GM20000 (cell line): ENCODE measurements around the gene H1-8.

Source experiments
- DNase-seq: peaks from one replicate; pipeline ENCODE4 v3.0.0; 2012; ENCODE audit warnings: low spot score
- TF ChIP-seq, protein P1 (sequence below): IDR thresholded peaks from 2 replicates; pipeline ENCODE4 v1.5.1; 2012; ENCODE audit warnings: mild to moderate bottlenecking, control low read depth; ENCODE audit errors: extremely low read depth, missing control alignments

Gene H1-8

DNA sequence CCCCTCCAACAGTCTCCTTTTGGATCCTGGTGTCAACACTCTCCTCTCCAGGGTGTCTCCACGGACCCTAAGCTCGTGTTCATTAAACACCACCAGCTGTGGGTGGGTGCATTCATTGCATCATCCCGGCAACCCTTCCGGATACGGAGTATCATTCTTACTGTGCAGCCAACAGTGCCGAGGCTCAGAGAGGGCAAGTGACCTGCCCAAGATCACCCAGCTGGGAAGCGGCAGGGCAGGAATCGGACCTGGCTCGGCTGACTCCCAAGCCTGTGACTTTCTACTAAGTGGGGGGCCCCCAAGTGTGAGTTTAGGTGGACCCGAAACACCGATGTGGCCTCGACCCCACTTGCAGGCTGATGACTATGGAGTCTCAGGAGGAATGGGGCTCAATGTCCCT, 20.4 kb downstream of the H1-8 start:
- DNase-seq: no peak
- TF ChIP-seq, protein P1, sequence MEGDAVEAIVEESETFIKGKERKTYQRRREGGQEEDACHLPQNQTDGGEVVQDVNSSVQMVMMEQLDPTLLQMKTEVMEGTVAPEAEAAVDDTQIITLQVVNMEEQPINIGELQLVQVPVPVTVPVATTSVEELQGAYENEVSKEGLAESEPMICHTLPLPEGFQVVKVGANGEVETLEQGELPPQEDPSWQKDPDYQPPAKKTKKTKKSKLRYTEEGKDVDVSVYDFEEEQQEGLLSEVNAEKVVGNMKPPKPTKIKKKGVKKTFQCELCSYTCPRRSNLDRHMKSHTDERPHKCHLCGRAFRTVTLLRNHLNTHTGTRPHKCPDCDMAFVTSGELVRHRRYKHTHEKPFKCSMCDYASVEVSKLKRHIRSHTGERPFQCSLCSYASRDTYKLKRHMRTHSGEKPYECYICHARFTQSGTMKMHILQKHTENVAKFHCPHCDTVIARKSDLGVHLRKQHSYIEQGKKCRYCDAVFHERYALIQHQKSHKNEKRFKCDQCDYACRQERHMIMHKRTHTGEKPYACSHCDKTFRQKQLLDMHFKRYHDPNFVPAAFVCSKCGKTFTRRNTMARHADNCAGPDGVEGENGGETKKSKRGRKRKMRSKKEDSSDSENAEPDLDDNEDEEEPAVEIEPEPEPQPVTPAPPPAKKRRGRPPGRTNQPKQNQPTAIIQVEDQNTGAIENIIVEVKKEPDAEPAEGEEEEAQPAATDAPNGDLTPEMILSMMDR: no peak

DNA sequence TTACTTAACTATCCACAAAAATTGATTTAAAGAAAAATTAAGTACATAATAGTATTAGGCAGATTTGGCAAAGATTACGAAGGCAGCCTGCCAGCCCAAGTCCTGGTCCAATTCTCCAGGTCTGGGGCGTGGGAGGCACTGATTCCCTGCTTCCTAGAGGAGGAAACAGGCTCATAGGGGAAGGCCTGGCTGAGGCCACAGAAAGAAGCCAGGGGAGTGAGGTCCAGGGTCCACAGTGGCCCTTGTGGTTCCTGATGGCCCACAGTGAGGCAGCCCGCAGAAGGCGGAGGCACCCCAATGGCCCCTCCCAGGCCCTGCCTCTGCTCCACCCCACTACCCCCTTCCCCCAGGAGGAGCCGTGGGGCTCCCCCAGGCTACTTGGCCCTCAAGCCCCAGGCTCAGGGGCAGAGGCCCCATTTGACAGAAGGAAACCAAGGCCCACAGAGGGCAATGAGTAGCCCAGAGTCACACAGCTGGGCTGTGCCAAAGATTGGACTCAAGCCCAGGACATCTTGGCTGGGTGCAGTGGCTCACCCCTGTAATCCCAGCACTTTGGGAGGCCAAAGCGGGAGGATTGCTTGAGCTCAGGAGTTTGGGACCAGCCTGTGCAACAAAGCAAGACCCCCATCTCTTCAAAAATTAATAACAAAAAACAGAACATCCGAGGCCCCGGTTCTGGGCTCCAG, 21.0 kb downstream of the H1-8 start:
- TF ChIP-seq, protein P1: no peak
- DNase-seq: no peak

DNA sequence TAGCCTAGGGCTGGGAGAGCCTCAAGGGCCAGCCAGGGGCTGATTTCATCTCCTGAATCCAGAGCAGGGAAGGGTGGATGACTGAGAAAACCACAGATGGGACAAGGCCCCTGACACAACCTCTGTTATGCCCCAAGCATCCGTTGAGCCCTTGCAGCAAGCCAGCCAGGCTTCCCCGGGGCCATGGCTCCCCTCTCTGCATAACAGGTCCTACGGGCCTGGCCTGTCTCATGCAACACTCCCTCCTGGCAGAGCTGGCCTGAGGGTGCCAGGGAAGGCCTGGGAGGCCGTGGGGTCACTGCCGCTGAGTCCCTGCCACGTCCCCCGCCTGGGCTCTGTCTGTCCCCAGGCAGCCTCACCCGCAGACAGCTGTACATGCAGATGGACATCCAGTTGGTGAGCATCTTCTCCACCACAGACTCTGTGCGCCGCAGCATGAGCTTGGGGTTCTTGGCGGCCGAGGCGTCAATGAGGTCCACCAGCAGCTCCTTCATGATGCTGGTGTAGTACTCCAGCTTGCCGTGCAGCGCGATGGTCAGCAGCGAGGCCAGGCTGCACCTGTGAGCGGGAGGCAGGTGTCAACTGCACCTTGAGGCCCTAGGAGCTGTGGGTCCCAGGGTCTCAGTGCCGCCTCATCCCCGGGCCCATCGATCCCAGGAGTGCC, 22.1 kb downstream of the H1-8 start:
- TF ChIP-seq, protein P1: no peak
- DNase-seq: no peak

DNA sequence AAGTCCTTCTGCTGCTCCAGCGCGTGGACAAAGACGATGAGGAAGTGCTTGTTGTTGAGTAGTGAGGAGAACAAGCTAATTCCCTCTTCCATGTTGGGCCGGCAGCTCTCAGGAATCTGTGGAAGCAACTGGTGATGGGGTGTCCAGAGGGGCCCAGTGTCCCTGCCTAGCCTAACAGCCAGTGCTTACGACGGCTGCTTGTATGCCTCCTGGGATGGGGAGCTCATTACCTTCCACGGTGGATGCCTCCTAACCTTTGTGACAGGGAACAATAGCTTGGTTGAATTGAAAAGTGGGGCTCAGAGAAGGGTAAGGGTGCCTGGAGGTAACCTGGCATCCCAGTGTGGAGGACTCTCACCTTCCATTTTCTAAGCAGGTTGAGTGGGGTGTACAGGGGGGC, 22.9 kb downstream of the H1-8 start:
- TF ChIP-seq, protein P1: no peak
- DNase-seq: no peak

DNA sequence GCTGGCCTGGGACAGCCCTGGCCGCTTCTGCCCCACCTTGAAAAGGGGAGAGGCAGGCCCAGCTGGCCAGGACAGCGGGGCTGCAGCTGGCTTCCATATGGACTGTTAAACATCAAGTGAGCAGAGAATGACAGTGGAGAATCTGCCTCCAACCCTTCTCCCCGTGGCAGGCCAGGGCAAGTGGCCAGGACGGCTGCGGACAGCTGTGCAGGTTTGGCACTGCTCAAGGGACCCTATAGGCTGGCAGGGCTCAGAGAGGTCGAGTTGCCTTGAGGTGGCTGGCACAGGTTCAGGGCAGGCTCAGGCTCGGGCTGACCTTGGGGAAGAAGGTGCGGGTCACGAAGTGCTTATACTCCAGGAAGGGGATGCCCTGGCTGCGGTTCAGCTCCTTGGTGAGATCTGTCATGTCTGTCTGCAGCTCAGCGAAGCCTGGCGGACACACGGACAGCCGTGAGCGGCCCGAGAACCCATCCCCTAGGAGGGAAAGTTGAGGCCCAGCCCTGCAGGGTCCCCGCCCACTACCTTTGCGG, 24.3 kb downstream of the H1-8 start:
- TF ChIP-seq, protein P1: no peak
- no peak for DNase-seq

DNA sequence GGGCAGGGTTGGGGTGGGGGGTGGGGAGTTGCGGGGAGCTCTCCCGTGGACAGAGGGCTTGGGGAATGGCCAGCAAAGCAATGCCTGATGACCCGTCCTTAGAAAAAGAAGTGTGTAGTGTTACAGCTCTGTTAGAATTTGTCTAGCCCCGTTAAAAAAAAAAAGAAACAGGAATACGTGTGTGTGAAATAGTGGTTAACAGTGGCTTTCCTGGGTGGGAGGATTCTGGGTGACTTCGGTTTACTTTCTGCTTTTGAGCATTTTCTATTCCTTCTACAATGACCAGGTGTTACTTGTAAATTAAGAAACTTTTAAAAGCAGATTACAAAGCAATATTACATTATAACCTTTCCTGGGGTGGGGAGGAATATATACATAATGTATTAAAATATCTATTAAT, 25.0 kb downstream of the H1-8 start:
- TF ChIP-seq, protein P1: no peak
- no peak for DNase-seq

DNA sequence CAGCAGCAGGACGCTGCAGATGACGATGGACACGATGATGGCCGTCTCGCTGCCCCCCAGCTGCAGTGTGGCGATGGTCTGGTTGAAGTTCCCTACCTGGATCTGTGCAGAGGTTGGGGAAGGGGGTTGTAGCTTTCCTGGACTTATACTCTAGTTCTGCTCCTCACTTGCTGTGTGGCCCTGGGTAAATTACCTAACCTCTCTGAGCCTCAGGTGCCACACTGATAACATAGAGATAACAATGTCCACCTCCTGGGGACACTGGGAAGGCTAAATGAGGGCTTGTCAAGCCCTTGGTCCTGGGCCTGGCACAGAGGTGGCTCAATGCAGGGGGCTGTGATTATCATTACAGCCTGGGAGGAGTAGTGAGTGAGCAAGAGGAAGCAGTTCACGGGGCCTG, 26.9 kb downstream of the H1-8 start:
- TF ChIP-seq, protein P1: no peak
- DNase-seq: no peak
